Eye (tissue), 1 donor: ENCODE data around the gene KRTAP21-1.
"Not testable (repeated sequence)": the region's sequence is repeated elsewhere in the genome, so short reads cannot be mapped to it uniquely, and the experiment has no call there.

Experiments used
- DNase-seq: peaks from one replicate; pipeline ENCODE4 v3.0.0-alpha.2; 2015

Gene KRTAP21-1

GRCh38 chr21:30755328-30755727, at the start of gene KRTAP21-1:
Gene KRTAP21-1, minus strand, starts transcription at chr21:30755428. Its CDS starts 50 bp downstream, at chr21:30755378.
- not testable (repeated sequence) for DNase-seq

- no peak for DNase-seq
These were observed 45.4 kb upstream of the KRTAP21-1 start for GRCh38 chr21:30800605-30801004.

GRCh38 chr21:30793581-30794314, 38.5 kb upstream of the KRTAP21-1 start:
- DNase-seq, result no peak

GRCh38 chr21:30779249-30779648, 24.0 kb upstream of the KRTAP21-1 start:
- no peak for DNase-seq

DNA sequence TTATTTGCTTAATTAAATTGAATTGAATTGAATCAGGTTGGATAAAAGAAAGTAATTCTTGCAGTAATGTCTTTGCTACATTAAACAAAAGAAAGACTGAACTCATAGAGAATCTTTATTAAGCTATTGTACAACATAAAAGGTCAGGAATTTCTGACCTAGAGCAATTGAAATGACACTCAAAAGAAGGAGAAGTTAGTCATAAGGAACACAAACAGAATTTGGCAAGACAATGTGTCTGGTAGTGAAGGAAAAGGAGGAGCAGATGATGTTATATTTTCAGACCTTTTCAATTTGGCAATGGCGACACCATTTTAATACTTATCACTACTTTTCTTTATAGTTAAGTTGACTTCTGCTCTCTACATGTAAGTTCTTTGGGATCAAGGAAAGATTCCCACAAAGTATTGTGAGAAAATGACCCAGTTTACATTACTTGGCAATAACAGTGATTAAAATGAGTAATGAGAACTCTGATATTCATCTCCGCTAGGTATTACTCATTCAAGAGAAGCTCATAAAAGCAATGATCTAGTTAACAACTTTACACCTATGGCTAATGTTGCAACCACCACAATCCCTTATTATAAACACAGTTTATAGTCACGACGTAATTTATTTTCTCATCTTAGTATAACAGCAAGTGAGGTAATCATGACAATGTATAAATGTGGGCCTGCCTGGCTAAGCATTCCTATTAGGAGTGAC, 14.7 kb upstream of the KRTAP21-1 start:
- DNase-seq, result no peak

DNA sequence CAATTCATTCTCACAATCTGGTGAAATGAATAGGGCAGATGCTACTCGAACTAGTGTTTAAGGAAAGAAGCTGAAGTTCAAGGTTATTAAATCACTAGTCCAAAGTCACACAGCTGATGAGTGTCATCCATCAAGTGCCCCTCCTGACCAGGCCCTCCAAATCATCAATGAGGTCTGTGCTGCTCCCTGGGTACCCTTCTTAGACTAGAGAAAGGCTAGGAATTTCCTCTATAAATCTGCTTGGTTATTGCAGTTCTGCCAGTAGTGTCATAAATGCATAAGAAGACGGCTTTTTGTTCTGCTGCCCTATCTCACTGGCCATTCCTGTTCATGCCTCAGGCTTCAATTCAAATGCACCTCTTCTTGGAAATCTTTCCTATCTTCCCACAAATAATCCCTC, 5.5 kb upstream of the KRTAP21-1 start:
- no peak for DNase-seq

- DNase-seq, result no peak
These were observed 3.1 kb upstream of the KRTAP21-1 start for GRCh38 chr21:30758306-30758705.

DNA sequence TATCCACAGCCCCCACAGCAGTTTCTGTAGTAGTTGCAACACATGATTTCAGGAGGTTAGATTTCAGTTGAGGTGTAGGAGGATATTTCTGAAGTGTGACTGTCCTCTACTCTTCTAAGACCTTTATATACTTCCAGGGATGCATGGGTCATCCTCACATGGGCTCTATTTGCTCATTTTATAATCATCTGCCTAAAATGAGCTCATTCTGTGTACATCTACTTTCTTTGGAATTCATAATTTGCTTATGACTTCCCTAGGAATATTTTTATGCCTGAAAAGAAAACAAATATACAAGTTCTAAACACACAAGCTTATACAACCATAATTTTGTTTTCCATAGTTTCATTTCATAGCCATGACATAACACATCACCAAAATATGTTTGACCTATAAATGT, 8.1 kb downstream of the KRTAP21-1 start, which contains the start of gene KRTAP21-2:
TSS of gene KRTAP21-2 (minus strand) at position 101 of the 400 bp plus-strand sequence. CDS start at position 44, 57 bp downstream.
- no peak for DNase-seq

DNA sequence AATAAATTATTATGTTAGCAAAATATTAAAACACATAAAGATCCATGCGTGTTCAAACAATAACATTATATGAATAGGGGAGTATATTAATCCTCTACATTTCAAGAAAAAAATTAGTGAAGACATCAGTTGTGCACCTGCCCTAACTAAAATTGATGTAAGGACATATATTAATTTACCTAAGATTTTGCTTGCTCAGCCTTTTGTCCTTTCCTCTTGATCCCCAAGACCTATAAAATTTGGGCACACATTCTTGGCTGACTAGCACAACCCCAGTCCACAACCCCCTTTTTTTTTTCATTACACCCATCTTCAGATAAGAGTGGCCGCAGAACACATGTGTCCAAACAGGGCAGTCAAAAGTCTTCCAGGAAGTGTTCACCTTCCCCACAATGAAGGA, 14.8 kb downstream of the KRTAP21-1 start:
- DNase-seq, result no peak

- DNase-seq, result no peak
These were observed 22.2 kb downstream of the KRTAP21-1 start for GRCh38 chr21:30733026-30733425.

GRCh38 chr21:30726726-30727125, 28.5 kb downstream of the KRTAP21-1 start:
- no peak for DNase-seq

DNA sequence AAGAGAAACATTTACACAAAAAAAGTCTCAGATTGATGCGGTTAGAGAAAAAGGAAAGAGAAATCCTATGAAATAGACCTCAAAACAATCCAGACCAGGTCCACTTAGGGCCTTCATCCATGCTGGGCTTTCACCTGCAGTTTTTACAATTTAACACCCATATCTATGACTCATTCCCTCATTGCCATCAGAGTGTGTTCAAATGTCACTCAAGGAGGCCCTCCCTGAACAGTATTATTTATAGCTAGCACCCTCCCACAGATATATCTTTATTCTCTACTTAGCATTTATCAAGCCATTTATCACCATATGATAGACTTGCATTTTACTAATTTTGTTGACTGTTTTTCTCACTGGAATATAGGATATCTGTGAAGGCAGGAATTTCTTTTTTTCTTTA, 35.8 kb downstream of the KRTAP21-1 start:
- DNase-seq, result no peak

DNA sequence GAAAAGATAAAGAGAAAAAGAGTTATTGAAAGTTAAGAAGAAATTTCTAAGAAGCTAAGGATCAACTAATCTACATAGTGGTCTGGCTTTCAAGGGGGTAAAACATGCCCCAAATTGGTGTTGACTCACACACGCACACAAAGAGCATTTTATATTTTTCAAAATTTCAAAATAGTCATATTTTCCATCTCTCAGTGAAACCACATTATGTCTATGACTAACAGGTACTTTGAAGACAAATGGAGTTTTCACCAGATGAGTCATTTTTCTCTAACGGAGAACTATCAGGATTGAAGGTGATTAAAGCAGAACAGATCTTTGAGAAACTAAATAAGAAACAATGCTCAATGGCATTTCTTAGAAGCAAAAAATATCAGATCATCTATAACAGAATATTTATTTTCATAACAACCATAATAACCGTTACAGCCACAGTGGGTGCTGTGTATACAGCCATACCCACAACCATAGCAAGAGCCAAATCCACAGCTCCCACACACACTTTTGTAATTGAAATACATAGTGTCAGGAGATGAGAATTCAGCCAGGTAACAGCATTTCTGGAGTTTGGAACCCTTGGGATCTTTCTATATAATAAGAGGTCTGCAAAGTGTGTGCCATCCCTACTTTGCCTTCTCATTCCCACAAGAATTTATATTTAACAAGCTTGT, 36.9 kb downstream of the KRTAP21-1 start, which contains the start of gene KRTAP21-3:
TSS of gene KRTAP21-3 (minus strand) at position 539 of the 671 bp plus-strand sequence. CDS start at position 521, 18 bp downstream.
- no peak for DNase-seq

DNA sequence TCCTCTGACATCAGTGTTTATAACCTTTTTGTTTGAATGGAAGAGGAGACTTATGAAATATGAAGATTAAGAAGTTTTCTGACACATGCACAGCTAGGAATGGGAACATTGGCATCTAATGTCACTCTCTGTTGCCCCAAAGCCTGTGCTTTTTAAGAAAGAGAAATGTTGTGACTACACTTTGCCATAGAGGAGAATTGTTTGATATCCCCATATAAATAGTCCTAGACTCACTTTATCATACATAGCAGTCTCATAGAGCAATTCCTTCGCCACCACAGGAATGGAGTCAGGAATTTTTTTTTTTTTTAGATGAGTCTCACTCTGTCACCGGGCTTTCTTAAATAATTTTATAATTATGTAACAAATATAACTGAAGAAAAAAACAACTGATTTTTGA, 38.1 kb downstream of the KRTAP21-1 start:
- DNase-seq, result no peak

GRCh38 chr21:30714946-30715345, 40.3 kb downstream of the KRTAP21-1 start:
- DNase-seq, result no peak

GRCh38 chr21:30714456-30714855, 40.8 kb downstream of the KRTAP21-1 start:
- no peak for DNase-seq

DNA sequence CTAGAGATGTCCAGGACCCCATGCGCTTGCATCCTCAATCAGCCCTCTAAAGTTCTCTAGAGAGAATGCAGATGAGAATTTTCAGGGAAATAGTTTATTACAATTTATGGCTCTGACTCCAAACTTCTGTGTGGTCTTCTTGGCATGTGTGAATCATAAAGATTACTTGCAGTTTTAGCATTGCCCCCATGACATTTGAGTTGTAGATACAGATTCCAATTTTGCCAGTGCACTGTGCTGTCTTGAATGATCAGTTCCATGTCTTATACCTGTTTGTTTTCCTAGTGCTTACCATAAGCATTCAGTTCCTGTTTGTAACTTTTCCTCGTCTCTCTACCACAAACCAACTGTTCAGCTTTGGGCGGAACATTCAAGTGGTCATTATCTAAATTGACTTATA, 41.5 kb downstream of the KRTAP21-1 start:
- no peak for DNase-seq

GRCh38 chr21:30710499-30710898, 44.7 kb downstream of the KRTAP21-1 start:
- DNase-seq, result no peak

GRCh38 chr21:30707409-30707808, 47.8 kb downstream of the KRTAP21-1 start:
- no peak for DNase-seq
